HG03565 (cell line): ENCODE results near the gene POLL.
A peak's percentile ranks its signal among the peaks of the same experiment; 100 is the strongest.
"Not testable (repeated sequence)": the region's sequence is repeated elsewhere in the genome, so short reads cannot be mapped to it uniquely, and the experiment has no call there.

Experiments
- ATAC-seq: cut with Tn5 transposase; IDR thresholded peaks from one replicate; pipeline ENCODE4 v1.9.1; 2021; ENCODE audit warnings: mild to moderate bottlenecking, moderate library complexity; ENCODE audit not compliant: unreplicated experiment

POLL gene

DNA sequence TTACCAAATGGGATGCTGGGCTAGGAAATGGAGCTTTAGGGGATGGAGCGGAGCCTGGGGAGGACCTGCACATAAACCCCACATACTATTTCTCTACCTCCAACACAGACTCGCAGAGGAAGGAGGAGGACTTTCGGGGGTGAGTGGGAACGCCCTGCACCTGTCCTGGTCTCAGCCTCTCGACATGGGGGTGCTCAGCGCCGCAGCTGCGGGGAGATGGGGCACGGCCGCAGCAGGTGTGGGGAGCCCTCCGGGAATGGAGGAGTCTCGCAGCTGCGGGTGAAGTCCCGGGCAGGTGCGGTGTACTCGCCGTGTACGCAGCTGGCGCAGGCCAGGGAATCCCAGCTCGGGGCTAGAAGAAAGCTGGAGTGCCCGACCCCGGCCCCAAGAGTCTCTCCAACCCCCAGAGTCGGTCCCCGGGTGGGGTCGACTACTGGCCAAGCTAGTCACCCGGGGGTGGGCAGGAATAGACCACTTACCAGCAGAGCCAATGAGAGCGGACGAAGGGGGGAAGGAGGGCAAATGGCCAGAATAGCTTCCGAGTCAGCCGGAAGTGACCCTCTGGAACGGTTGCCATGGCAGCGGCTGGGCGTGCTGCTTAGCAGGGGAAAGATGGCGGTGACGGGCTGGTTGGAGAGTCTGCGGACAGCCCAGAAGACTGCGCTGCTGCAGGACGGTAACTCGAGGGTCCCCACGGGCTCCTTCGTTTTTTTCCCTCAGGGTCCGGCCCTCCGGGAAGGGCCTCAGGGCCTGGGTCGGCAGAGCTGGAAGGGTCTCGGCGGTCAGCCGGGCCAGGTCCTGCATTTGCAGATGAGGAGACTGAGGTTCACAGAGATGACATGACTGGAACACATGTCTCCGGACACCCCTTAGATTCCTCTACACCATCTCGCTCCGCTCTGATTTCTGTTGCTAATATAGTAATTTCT lies at the start of gene POLL, which contains the start of gene DPCD:
Gene POLL, minus strand, starts transcription at position 533 of the 929 bp plus-strand sequence. CDS start 897 bp downstream, outside the sequence.
Gene DPCD, plus strand, starts transcription at position 597 of the 929 bp plus-strand sequence. Its CDS starts 16 bp downstream, at position 613.
- peak; percentile 84 for ATAC-seq

- not testable (repeated sequence) for ATAC-seq
These were observed 45.5 kb upstream of the POLL start for GRCh38 chr10:101633510-101633909.

- ATAC-seq, result no peak
These were observed 43.9 kb upstream of the POLL start for GRCh38 chr10:101631821-101632475.

DNA sequence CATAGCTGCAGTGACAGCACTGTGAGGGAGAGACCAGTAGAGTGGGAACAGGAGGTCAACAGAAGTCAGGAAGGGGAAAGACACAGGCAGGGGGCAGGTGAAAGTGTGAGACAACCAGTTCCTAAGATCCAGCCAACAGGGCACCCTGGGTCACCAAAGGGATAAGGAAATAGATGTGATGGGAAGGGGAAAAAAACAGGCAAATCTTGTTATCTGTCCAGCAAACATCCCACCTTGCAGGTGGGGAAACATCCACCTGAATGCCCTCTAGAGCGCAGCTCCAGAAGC lies 42.5 kb upstream of the POLL start:
- ATAC-seq, result no peak

- no peak for ATAC-seq
These were observed 42.0 kb upstream of the POLL start for GRCh38 chr10:101629837-101630632.

- ATAC-seq, result no peak
These were observed 37.9 kb upstream of the POLL start for GRCh38 chr10:101625821-101626412.

DNA sequence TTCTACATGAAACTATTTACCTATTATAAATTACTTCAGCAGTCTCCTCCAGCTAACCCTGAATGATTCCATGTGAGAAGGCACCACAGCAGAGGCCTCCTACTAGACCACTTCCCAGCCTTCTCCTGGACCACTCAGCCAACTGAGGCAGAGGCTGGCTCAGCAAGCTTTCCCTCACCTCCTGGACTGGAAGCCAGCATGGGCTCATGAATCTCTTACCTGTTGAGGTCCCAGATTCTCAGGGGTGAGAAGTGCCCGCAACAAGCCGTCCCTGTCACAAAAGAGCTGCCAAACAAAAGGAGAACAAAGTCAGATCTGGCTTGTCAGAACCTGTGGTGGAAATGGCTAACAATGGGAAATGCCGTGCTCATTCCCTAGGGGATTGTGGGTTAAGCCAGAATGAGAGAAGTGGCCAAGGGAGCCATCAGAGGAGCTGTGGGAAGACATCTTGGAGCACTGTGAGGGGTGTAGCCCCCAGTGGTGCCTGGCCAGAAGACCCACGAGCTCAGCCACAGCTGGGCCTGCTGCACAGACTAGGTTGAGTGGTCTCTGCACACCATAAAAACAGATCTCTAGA lies 36.6 kb upstream of the POLL start:
- ATAC-seq, result no peak

GRCh38 chr10:101623528-101623927 lies 35.5 kb upstream of the POLL start:
- ATAC-seq, result no peak

GRCh38 chr10:101619983-101620382 lies 31.9 kb upstream of the POLL start:
- no peak for ATAC-seq

- ATAC-seq, result no peak
These were observed 30.8 kb upstream of the POLL start for GRCh38 chr10:101618871-101619270.

GRCh38 chr10:101617824-101618568 lies 29.9 kb upstream of the POLL start:
- no peak for ATAC-seq

DNA sequence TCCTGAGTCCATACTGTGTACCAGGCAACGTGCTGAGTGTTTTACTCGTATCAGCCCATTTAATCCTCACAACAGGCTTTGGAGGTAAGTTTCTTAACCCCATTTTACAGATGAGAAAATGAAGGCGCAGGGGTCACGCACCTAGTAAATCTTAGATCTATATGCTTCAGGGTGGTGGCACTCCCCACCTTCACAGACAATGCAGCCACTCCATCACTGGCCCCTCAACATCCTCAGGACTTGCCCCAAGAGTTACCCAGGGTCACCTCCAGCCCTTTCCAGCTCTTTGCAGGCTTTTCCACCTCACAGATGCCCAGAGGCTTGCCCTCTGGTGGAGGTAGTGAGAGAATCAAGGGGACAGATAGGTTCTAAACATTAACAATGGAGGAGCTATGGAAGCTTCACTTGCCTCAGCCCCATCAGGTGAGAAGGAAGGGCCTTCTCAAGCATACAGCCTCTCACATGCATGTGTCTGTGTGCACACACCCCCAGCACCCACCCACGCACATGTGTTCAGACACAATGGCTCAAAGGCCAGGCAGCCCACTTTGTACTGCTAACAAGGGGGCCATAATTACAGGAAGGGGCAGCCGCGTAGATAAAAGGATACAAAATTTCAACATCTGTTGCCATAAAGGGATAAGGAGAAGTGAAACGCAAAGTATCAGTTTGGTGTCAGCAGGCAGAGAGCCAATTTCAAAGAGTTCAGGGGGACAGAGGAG lies 29.2 kb upstream of the POLL start:
- ATAC-seq, result no peak

- ATAC-seq, result no peak
These were observed 28.5 kb upstream of the POLL start for GRCh38 chr10:101616415-101617101.

GRCh38 chr10:101615525-101616116 lies 27.6 kb upstream of the POLL start:
- no peak for ATAC-seq

- ATAC-seq, result no peak
These were observed 26.8 kb upstream of the POLL start for GRCh38 chr10:101614663-101615524.

- no peak for ATAC-seq
These were observed 25.6 kb upstream of the POLL start for GRCh38 chr10:101613646-101614045.

DNA sequence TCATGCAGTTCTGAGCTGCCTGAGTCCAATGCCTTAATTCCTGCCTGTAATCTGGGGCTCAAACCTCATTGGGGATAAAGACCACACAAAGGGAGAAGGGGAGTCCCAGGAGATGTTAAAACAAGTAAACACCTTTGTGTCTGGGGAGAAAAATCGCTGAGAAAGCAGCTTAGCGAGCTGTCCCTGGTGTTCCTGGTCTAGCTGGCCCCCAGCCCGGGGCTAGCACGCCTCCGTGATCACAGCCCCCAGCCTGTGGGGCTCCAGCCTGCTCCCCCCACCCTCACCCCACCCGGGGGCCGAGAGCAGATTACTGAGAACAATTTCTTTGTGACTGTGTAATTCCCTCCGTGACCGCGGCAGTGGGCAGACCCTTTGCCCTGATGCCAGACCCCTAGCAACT lies 24.8 kb upstream of the POLL start:
- ATAC-seq, result no peak
